Esophagus muscularis mucosa (tissue), 4 donors: Measurements from ENCODE around the gene FAM120B. TPM values are rescaled to one million over a fixed set of nuclear protein-coding genes. Genes with fewer than 3 reads are reported as not detected.

Experiments
- DNase-seq: peaks from one replicate; pipeline ENCODE4 v3.0.0-alpha.2; 2017; ENCODE audit errors: extremely low spot score
- H3K27ac ChIP-seq, 4 donors: fragments of 200-600 bp; sonication (generic); replicated peaks in 1 of 4; 1 replicate in 3 of 4; 2 replicates in 1 of 4; pipeline ENCODE4 v1.5.1; 2016 to 2019; ENCODE audit warnings: mild to moderate bottlenecking in 1 of 4
- H3K27me3 ChIP-seq, 4 donors: fragments of 200-600 bp; sonication (generic); one replicate each; pipeline versions ENCODE4 v1.5.1 to v1.6.0; 2016 to 2019
- H3K36me3 ChIP-seq, 4 donors: fragments of 200-600 bp; sonication (generic); one replicate each; pipeline ENCODE4 v1.5.1; 2016 to 2019
- H3K4me1 ChIP-seq, 4 donors: fragments of 200-600 bp; sonication (generic); one replicate each; pipeline ENCODE4 v1.5.1; 2016 to 2019
- H3K4me3 ChIP-seq, 4 donors: fragments of 200-600 bp; sonication (generic); 1 replicate in 2 of 4; 2 replicates in 2 of 4; pipeline ENCODE4 v1.5.1; 2016 to 2019; ENCODE audit warnings: mild to moderate bottlenecking in 4 of 4, moderate library complexity in 1 of 4
- H3K9me3 ChIP-seq, 4 donors: fragments of 200-600 bp; sonication (generic); 1 replicate in 3 of 4; 2 replicates in 1 of 4; pipeline ENCODE4 v1.5.1; 2016 to 2019
- CTCF ChIP-seq, 3 experiments: fragments of 200-600 bp in 2 of 3; fragments of 450-650 bp in 1 of 3; sonication (generic) in 2 of 3; IDR thresholded peaks; one replicate each; pipeline ENCODE4 v1.5.1; 2017 to 2019; ENCODE audit warnings: antibody characterized with exemption in 3 of 3, mild to moderate bottlenecking in 2 of 3, moderate library complexity in 1 of 3
- EP300 ChIP-seq: sonication (generic); formaldehyde crosslinking; IDR thresholded peaks from one replicate; pipeline ENCODE4 v1.6.1; 2017; ENCODE audit warnings: antibody characterized with exemption
- POLR2A ChIP-seq: fragments of 450-650 bp; IDR thresholded peaks from one replicate; pipeline ENCODE4 v1.6.1; 2017; ENCODE audit warnings: antibody characterized with exemption, moderate library complexity, mild to moderate bottlenecking, low read depth
- POLR2AphosphoS5 ChIP-seq, 2 donors: sonication (generic); formaldehyde crosslinking; IDR thresholded peaks; one replicate each; pipeline ENCODE4 v1.6.1; 2017; ENCODE audit warnings: antibody characterized with exemption in 2 of 2
- WGBS: methylation state at CpG from one replicate; pipeline ENCODE4 v1.1.5; 2018; 5-methylcytosine and 5-hydroxymethylcytosine counted together
- intact Hi-C: fragments of 100-400 bp; cut with DNase I; formaldehyde crosslinking; loops from one replicate; pipeline ENCODE4 v1.15.1; 2023
- total RNA-seq, 4 donors: library from RNA; depleted of rRNA; stranded (reverse); fragments of >200 nt; gene quantifications; one replicate each; pipeline versions ENCODE4 v1.1.0 to v1.2.1, GENCODE V29; 2016

Gene FAM120B
- total RNA-seq, 4 donors from 2014 or later = 28.1 to 49.0 (median 33.7) TPM

- no peak for DNase-seq
- peaks cover 0 to 9% (median 0%) of the 10 kb centered on the region in 4 donors for H3K27me3 ChIP-seq
- H3K4me3 ChIP-seq = peak overlapping the region in 3 of 4 donors; percentile 6 to 40 (median 14)
- intact Hi-C loops = no loop called here
- H3K9me3 ChIP-seq = no peaks in the 10 kb centered on the region
- TF ChIP-seq POLR2AphosphoS5 (IDR thresholded peaks at IDR 0.05) (no peak), CTCF (IDR thresholded peaks at IDR 0.05) (no peak), EP300 (no peak), POLR2A (no peak)
- H3K27ac ChIP-seq = no peak overlapping the region
- H3K4me1 ChIP-seq = peaks cover 14 to 26% (median 21%) of the 10 kb centered on the region in 4 donors
- 71% methylated on average over 30 of the region's 30 CpGs for WGBS
- H3K36me3 ChIP-seq = no peaks in the 10 kb centered on the region
Observed at GRCh38 chr6:170272341-170273065, 34.1 kb upstream of the FAM120B start.

GRCh38 chr6:170273191-170273590 is 33.4 kb upstream of the FAM120B start:
- H3K27ac ChIP-seq = no peak overlapping the region
- TF ChIP-seq POLR2AphosphoS5 (IDR thresholded peaks at IDR 0.05) = no peak
- TF ChIP-seq CTCF (IDR thresholded peaks at IDR 0.05) = no peak
- no peak for TF ChIP-seq EP300
- no peak for TF ChIP-seq POLR2A
- no peak overlapping the region for H3K4me3 ChIP-seq
- no peaks in the 10 kb centered on the region for H3K9me3 ChIP-seq
- H3K36me3 ChIP-seq = no peaks in the 10 kb centered on the region
- H3K4me1 ChIP-seq = peaks cover 14 to 26% (median 24%) of the 10 kb centered on the region in 4 donors
- no peak for DNase-seq
- H3K27me3 ChIP-seq = peaks cover 0 to 9% (median 0%) of the 10 kb centered on the region in 4 donors
- WGBS = 100% methylated on average over 3 of the region's 23 CpGs
- intact Hi-C loops = no loop called here

- intact Hi-C loops = no loop called here
- Histone ChIP-seq H3K27me3 (peaks cover 0 to 9% (median 0%) of the 10 kb centered on the region in 4 donors), H3K4me1 (peaks cover 14 to 30% (median 27%) of the 10 kb centered on the region in 4 donors), H3K4me3 (no peak overlapping the region), H3K27ac (no peak overlapping the region), H3K9me3 (no peaks in the 10 kb centered on the region), H3K36me3 (no peaks in the 10 kb centered on the region)
- 76% methylated on average over 7 of the region's 7 CpGs for WGBS
- no peak for DNase-seq
- TF ChIP-seq POLR2AphosphoS5 (IDR thresholded peaks at IDR 0.05) = no peak
Observed at GRCh38 chr6:170273681-170274080, 32.9 kb upstream of the FAM120B start.

- Histone ChIP-seq H3K36me3 (no peaks in the 10 kb centered on the region), H3K4me3 (no peak overlapping the region), H3K27ac (no peak overlapping the region), H3K27me3 (peaks cover 0 to 9% (median 0%) of the 10 kb centered on the region in 4 donors), H3K4me1 (peaks cover 15 to 30% (median 27%) of the 10 kb centered on the region in 4 donors), H3K9me3 (no peaks in the 10 kb centered on the region)
- DNase-seq = no peak
- intact Hi-C loops = no loop called here
- TF ChIP-seq POLR2AphosphoS5 (IDR thresholded peaks at IDR 0.05) (no peak), POLR2A (no peak), EP300 (no peak), CTCF (IDR thresholded peaks at IDR 0.05) (no peak)
- 93% methylated on average over 30 of the region's 36 CpGs for WGBS
Observed at GRCh38 chr6:170274713-170275560, 31.6 kb upstream of the FAM120B start.
